HepG2 (cell line): ENCODE data around the gene SSR2.

Experiments used
- HMGXB4 ChIP-seq, 2 experiments: sonication (generic) in 1 of 2; formaldehyde crosslinking in 1 of 2; IDR thresholded peaks; 2 replicates each; pipeline versions ENCODE4 v1.4.0 to v1.6.1; 2018 to 2020; ENCODE audit warnings: missing genetic modification reagents in 2 of 2, borderline replicate concordance in 1 of 2, low read depth in 1 of 2, mild to moderate bottlenecking in 1 of 2, missing biosample characterization in 1 of 2
- JUNB ChIP-seq: sonication (generic); formaldehyde crosslinking; IDR thresholded peaks from 2 replicates; pipeline ENCODE4 v1.8.0; 2022; ENCODE audit warnings: missing genetic modification reagents, mild to moderate bottlenecking, borderline replicate concordance
- REST ChIP-seq, 2 experiments: IDR thresholded peaks; 2 replicates each; pipeline ENCODE4 v1.6.1; 2011 to 2012; ENCODE audit warnings: low read length in 2 of 2, borderline replicate concordance in 1 of 2, low read depth in 1 of 2, mild to moderate bottlenecking in 1 of 2, moderate library complexity in 1 of 2
- SMAD1 ChIP-seq: sonication (generic); formaldehyde crosslinking; IDR thresholded peaks from 2 replicates; pipeline ENCODE4 v1.4.0; 2020; ENCODE audit warnings: missing genetic modification reagents, low read depth, mild to moderate bottlenecking, borderline replicate concordance
- SP1 ChIP-seq, 2 experiments: fragments of 450-650 bp in 1 of 2; sonication (generic) in 1 of 2; formaldehyde crosslinking in 1 of 2; IDR thresholded peaks; 2 replicates each; pipeline versions ENCODE4 v1.4.0 to v1.6.1; 2016 to 2020; ENCODE audit warnings: missing genetic modification reagents in 1 of 2
- ZNF282 ChIP-seq: fragments of 450-650 bp; IDR thresholded peaks from 2 replicates; pipeline ENCODE4 v1.6.1; 2018; ENCODE audit not compliant: partially characterized antibody
- ZNF331 ChIP-seq: sonication (generic); formaldehyde crosslinking; IDR thresholded peaks from 2 replicates; pipeline ENCODE4 v1.4.0; 2020; ENCODE audit warnings: missing genetic modification reagents
- ZNF343 ChIP-seq: sonication (generic); formaldehyde crosslinking; IDR thresholded peaks from 2 replicates; pipeline ENCODE4 v1.4.0; 2020; ENCODE audit warnings: mild to moderate bottlenecking, missing genetic modification reagents
- ZSCAN12 ChIP-seq: sonication (generic); formaldehyde crosslinking; IDR thresholded peaks from 2 replicates; pipeline ENCODE4 v1.9.0; 2021; ENCODE audit warnings: mild to moderate bottlenecking, missing genetic modification reagents

GRCh38 chr1:156004843-156005584, 15.7 kb downstream of the SSR2 start:
- TF ChIP-seq ZNF343 (CRISPR knock-in tag) = no peak
- no peak for TF ChIP-seq JUNB (CRISPR knock-in tag)
- TF ChIP-seq REST (IDR thresholded peaks at IDR 0.05; ENCODE audit: borderline replicate concordance in 1 of 2, low read depth in 1 of 2, low read length in 2 of 2) = no peak
- no peak for TF ChIP-seq SMAD1 (CRISPR knock-in tag)
- no peak for TF ChIP-seq SP1 (IDR thresholded peaks at IDR 0.05)
- TF ChIP-seq SP1 (CRISPR knock-in tag; IDR thresholded peaks at IDR 0.05) = no peak
- no peak for TF ChIP-seq ZSCAN12 (CRISPR knock-in tag)
- TF ChIP-seq HMGXB4 (CRISPR knock-in tag; IDR thresholded peaks at IDR 0.05; ENCODE audit: borderline replicate concordance in 1 of 2, low read depth in 1 of 2) = no peak
- no peak for TF ChIP-seq ZNF282
- no peak for TF ChIP-seq ZNF331
